HepG2 (cell line): ENCODE measurements around the gene VDR. TPM values are rescaled to one million over a fixed set of nuclear protein-coding genes. Genes with fewer than 3 reads are reported as not detected.

Source experiments
- CENPBD1 ChIP-seq: sonication (generic); formaldehyde crosslinking; IDR thresholded peaks from 2 replicates; pipeline ENCODE4 v1.8.0; 2022; ENCODE audit warnings: missing genetic modification reagents, low read depth, mild to moderate bottlenecking, borderline replicate concordance
- GATA4 ChIP-seq: sonication (generic); IDR thresholded peaks from 2 replicates; pipeline ENCODE4 v1.6.1; 2016; ENCODE audit warnings: antibody characterized with exemption, low read depth, borderline replicate concordance
- KDM1A ChIP-seq: IDR thresholded peaks from 2 replicates; pipeline ENCODE4 v1.6.1; 2016; ENCODE audit warnings: missing compliant biosample characterization
- KLF9 ChIP-seq: IDR thresholded peaks from 2 replicates; pipeline ENCODE4 v1.6.1; 2016; ENCODE audit warnings: low read depth
- PLSCR1 ChIP-seq: sonication (generic); formaldehyde crosslinking; IDR thresholded peaks from 2 replicates; pipeline ENCODE4 v1.5.0; 2020; ENCODE audit warnings: missing genetic modification reagents, mild to moderate bottlenecking, borderline replicate concordance
- RXRB ChIP-seq: IDR thresholded peaks from 2 replicates; pipeline ENCODE4 v1.6.1; 2016; ENCODE audit warnings: borderline replicate concordance, missing genetic modification reagents, missing compliant biosample characterization
- SUZ12 ChIP-seq: fragments of 150-350 bp; IDR thresholded peaks from 2 replicates; pipeline ENCODE4 v1.6.1; 2014; ENCODE audit warnings: low read depth, low read length
- TEF ChIP-seq: sonication (generic); formaldehyde crosslinking; IDR thresholded peaks from 2 replicates; pipeline ENCODE4 v1.5.0; 2020; ENCODE audit warnings: missing genetic modification reagents
- ZBTB46 ChIP-seq: sonication (generic); formaldehyde crosslinking; IDR thresholded peaks from 2 replicates; pipeline ENCODE4 v1.4.0; 2020; ENCODE audit warnings: mild to moderate bottlenecking, missing genetic modification reagents, borderline replicate concordance
- ZNF142 ChIP-seq: sonication (generic); formaldehyde crosslinking; IDR thresholded peaks from 2 replicates; pipeline ENCODE4 v1.4.0; 2020; ENCODE audit warnings: missing genetic modification reagents
- ZNF275 ChIP-seq: sonication (generic); formaldehyde crosslinking; IDR thresholded peaks from 2 replicates; pipeline ENCODE4 v1.8.0; 2022; ENCODE audit warnings: missing genetic modification reagents, mild to moderate bottlenecking, inconsistent platforms, borderline replicate concordance
- ZNF282 ChIP-seq: fragments of 450-650 bp; IDR thresholded peaks from 2 replicates; pipeline ENCODE4 v1.6.1; 2018; ENCODE audit not compliant: partially characterized antibody
- ZNF292 ChIP-seq: sonication (generic); formaldehyde crosslinking; IDR thresholded peaks from 2 replicates; pipeline ENCODE4 v1.8.1; 2022; ENCODE audit warnings: mild to moderate bottlenecking, low read depth, missing genetic modification reagents, borderline replicate concordance
- ZNF432 ChIP-seq: sonication (generic); formaldehyde crosslinking; IDR thresholded peaks from 2 replicates; pipeline ENCODE4 v1.5.0; 2020; ENCODE audit warnings: missing genetic modification reagents, mild to moderate bottlenecking, borderline replicate concordance
- ZNF547 ChIP-seq: sonication (generic); formaldehyde crosslinking; IDR thresholded peaks from 2 replicates; pipeline ENCODE4 v1.5.1; 2020; ENCODE audit warnings: mild to moderate bottlenecking, missing genetic modification reagents
- ZNF577 ChIP-seq: sonication (generic); formaldehyde crosslinking; IDR thresholded peaks from 2 replicates; pipeline ENCODE4 v1.4.0; 2020; ENCODE audit warnings: mild to moderate bottlenecking, low read depth, missing genetic modification reagents, borderline replicate concordance
- ZNF737 ChIP-seq: sonication (generic); formaldehyde crosslinking; IDR thresholded peaks from 2 replicates; pipeline ENCODE4 v1.5.0; 2020; ENCODE audit warnings: missing genetic modification reagents, mild to moderate bottlenecking, borderline replicate concordance
- ZNF780A ChIP-seq: sonication (generic); formaldehyde crosslinking; IDR thresholded peaks from 2 replicates; pipeline ENCODE4 v1.8.0; 2022; ENCODE audit warnings: mild to moderate bottlenecking, missing genetic modification reagents, moderate library complexity
- polyA plus RNA-seq, 8 experiments: library from polyadenylated mRNA; depleted of rRNA in 3 of 8; stranded (reverse) in 7 of 8; unstranded in 1 of 8; fragments of >200 nt; fragmentation: Illumina TruSeq in 4 of 8; extraction: Trizol in 4 of 8; gene quantifications; 2 replicates each; pipeline versions ENCODE4 v1.2.1 to v1.2.3, GENCODE V29; 2011 to 2016; ENCODE audit warnings: low read depth in 4 of 8, missing spikeins in 1 of 8, mixed read lengths in 1 of 8; ENCODE audit not compliant: insufficient read depth in 1 of 8
- total RNA-seq, 5 experiments: library from RNA; depleted of rRNA; stranded (reverse); fragments of >200 nt; fragmentation: Illumina TruSeq; extraction: Trizol; gene quantifications; 2 replicates each; pipeline ENCODE4 v1.2.3, GENCODE V29; 2016; ENCODE audit warnings: low read depth in 1 of 5

VDR gene
- total and polyA plus RNA-seq, 2 of the 13 experiments (the other 11 are each of a cell fraction or from before 2014, with no cell fraction given): 0.08 to 0.33 TPM

GRCh38 chr12:47852096-47852571 lies 52.7 kb downstream of the VDR start (continued):
- TF ChIP-seq ZBTB46 (CRISPR knock-in tag): no peak
- TF ChIP-seq ZNF142 (CRISPR knock-in tag): no peak
- peak; percentile 65; the same call in 1 of the 2 replicates for TF ChIP-seq ZNF780A (CRISPR knock-in tag)
- no peak for TF ChIP-seq KLF9 (CRISPR knock-in tag)
- no peak for TF ChIP-seq GATA4
- peak; percentile 76; the same call in 1 of the 2 replicates for TF ChIP-seq ZNF292 (CRISPR knock-in tag)
- no peak for TF ChIP-seq TEF (CRISPR knock-in tag)
- TF ChIP-seq ZNF737 (CRISPR knock-in tag): no peak
- no peak for TF ChIP-seq ZNF577 (CRISPR knock-in tag)
- no peak for TF ChIP-seq CENPBD1 (CRISPR knock-in tag)
- no peak for TF ChIP-seq SUZ12
- no peak for TF ChIP-seq ZNF282
- TF ChIP-seq PLSCR1 (CRISPR knock-in tag): no peak
- TF ChIP-seq ZNF432 (CRISPR knock-in tag): no peak
- TF ChIP-seq ZNF547 (CRISPR knock-in tag): no peak
- no peak for TF ChIP-seq ZNF275 (CRISPR knock-in tag)
- 0 out of 2 replicates have a peak, but pooled peaks have one; percentile 14 for TF ChIP-seq RXRB (CRISPR knock-in tag)
- no peak for TF ChIP-seq KDM1A (CRISPR knock-in tag)
